GM18907 (cell line): ENCODE measurements around the gene DNMBP.
A peak's percentile ranks its signal among the peaks of the same experiment; 100 is the strongest.
"Not testable (repeated sequence)": the region's sequence is repeated elsewhere in the genome, so short reads cannot be mapped to it uniquely, and the experiment has no call there.

Source experiments
- ATAC-seq: cut with Tn5 transposase; IDR thresholded peaks from one replicate; pipeline ENCODE4 v1.9.1; 2021; ENCODE audit warnings: mild to moderate bottlenecking, moderate library complexity; ENCODE audit not compliant: unreplicated experiment

The DNMBP gene

GRCh38 chr10:99958806-99959205, 50.9 kb downstream of the DNMBP start:
- ATAC-seq: no peak

- ATAC-seq: no peak
Observed at GRCh38 chr10:99958302-99958701, 51.4 kb downstream of the DNMBP start.

- not testable (repeated sequence) for ATAC-seq
Observed at GRCh38 chr10:99953510-99953909, 56.2 kb downstream of the DNMBP start.

GRCh38 chr10:99952799-99953198, 56.9 kb downstream of the DNMBP start:
- no peak for ATAC-seq

GRCh38 chr10:99946051-99946450, 63.7 kb downstream of the DNMBP start:
- not testable (repeated sequence) for ATAC-seq

- no peak for ATAC-seq
Observed at GRCh38 chr10:99945263-99945662, 64.5 kb downstream of the DNMBP start.

GRCh38 chr10:99944860-99945259, 64.9 kb downstream of the DNMBP start:
- ATAC-seq: no peak

- no peak for ATAC-seq
Observed at GRCh38 chr10:99943908-99944307, 65.8 kb downstream of the DNMBP start.

GRCh38 chr10:99941942-99942820, 67.6 kb downstream of the DNMBP start:
- ATAC-seq: no peak

GRCh38 chr10:99938563-99938962, 71.2 kb downstream of the DNMBP start:
- ATAC-seq: peak; percentile 83

GRCh38 chr10:99937630-99938029, 72.1 kb downstream of the DNMBP start:
- no peak for ATAC-seq

- not testable (repeated sequence) for ATAC-seq
Observed at GRCh38 chr10:99932203-99932957, 77.4 kb downstream of the DNMBP start.

GRCh38 chr10:99930731-99931550, 78.8 kb downstream of the DNMBP start:
- ATAC-seq: no peak

GRCh38 chr10:99929360-99929759, 80.4 kb downstream of the DNMBP start:
- ATAC-seq: no peak

GRCh38 chr10:99927721-99928280, 81.9 kb downstream of the DNMBP start:
- no peak for ATAC-seq

- no peak for ATAC-seq
Observed at GRCh38 chr10:99926925-99927720, 82.6 kb downstream of the DNMBP start.

- no peak for ATAC-seq
Observed at GRCh38 chr10:99924451-99925255, 85.1 kb downstream of the DNMBP start.

GRCh38 chr10:99921948-99922347, 87.8 kb downstream of the DNMBP start:
- ATAC-seq: no peak

GRCh38 chr10:99920901-99921300, 88.8 kb downstream of the DNMBP start:
- ATAC-seq: no peak
